H9 (cell line): Measurements from ENCODE around the gene MGMT. TPM values are rescaled to one million over a fixed set of nuclear protein-coding genes. Genes with fewer than 3 reads are reported as not detected.

Source experiments
- DNase-seq: peaks from one replicate; pipeline ENCODE4 v3.0.0-alpha.2; 2017
- H2AFZ ChIP-seq: one replicate; pipeline ENCODE4 v1.6.1; 2013; ENCODE audit warnings: mild to moderate bottlenecking, low read length, control low read depth, moderate library complexity
- H2AK5ac ChIP-seq: 2 replicates; pipeline ENCODE4 v1.6.1; 2013; ENCODE audit warnings: low read length, control low read depth, mixed read lengths; ENCODE audit not compliant: insufficient read length
- H2BK120ac ChIP-seq: one replicate; pipeline ENCODE4 v1.6.1; 2013; ENCODE audit warnings: low read depth, mild to moderate bottlenecking, low read length, control low read depth, inconsistent platforms; ENCODE audit not compliant: poor library complexity, severe bottlenecking
- H2BK12ac ChIP-seq: 2 replicates; pipeline ENCODE4 v1.6.1; 2013; ENCODE audit warnings: low read length, control low read depth, mixed read lengths, low read depth; ENCODE audit not compliant: insufficient read length
- H2BK15ac ChIP-seq: 2 replicates; pipeline ENCODE4 v1.6.1; 2013; ENCODE audit warnings: low read depth, low read length, control low read depth
- H2BK20ac ChIP-seq: one replicate; pipeline ENCODE4 v1.6.1; 2013; ENCODE audit warnings: low read depth, mild to moderate bottlenecking, low read length, control low read depth, inconsistent platforms; ENCODE audit not compliant: poor library complexity, severe bottlenecking
- H2BK5ac ChIP-seq: 2 replicates; pipeline ENCODE4 v1.6.1; 2013; ENCODE audit warnings: low read length, control low read depth, mixed read lengths; ENCODE audit not compliant: insufficient read length
- H3K14ac ChIP-seq: 2 replicates; pipeline ENCODE4 v1.6.1; 2013; ENCODE audit warnings: low read length, control low read depth; ENCODE audit not compliant: insufficient read depth
- H3K18ac ChIP-seq: 2 replicates; pipeline ENCODE4 v1.6.1; 2013; ENCODE audit warnings: low read depth, mild to moderate bottlenecking, mixed read lengths, low read length, control low read depth; ENCODE audit not compliant: insufficient read length
- H3K23ac ChIP-seq: 2 replicates; pipeline ENCODE4 v1.6.1; 2013; ENCODE audit warnings: low read length, control low read depth, mixed read lengths, low read depth; ENCODE audit not compliant: insufficient read length
- H3K23me2 ChIP-seq: 2 replicates; pipeline ENCODE4 v1.6.1; 2013; ENCODE audit warnings: low read depth, mild to moderate bottlenecking, mixed read lengths, low read length, control low read depth; ENCODE audit not compliant: insufficient read length, poor library complexity, severe bottlenecking
- H3K27ac ChIP-seq: 2 replicates; pipeline ENCODE4 v1.5.1; 2013; ENCODE audit warnings: low read length, control low read depth, mixed read lengths, low read depth; ENCODE audit not compliant: insufficient read length
- H3K27me3 ChIP-seq: 2 replicates; pipeline ENCODE4 v1.6.1; 2013; ENCODE audit warnings: low read length, control low read depth, inconsistent platforms; ENCODE audit not compliant: insufficient read depth
- H3K4ac ChIP-seq: 2 replicates; pipeline ENCODE4 v1.6.1; 2013; ENCODE audit warnings: low read depth, mild to moderate bottlenecking, control low read depth, inconsistent platforms, low read length, moderate library complexity
- H3K4me1 ChIP-seq: 2 replicates; pipeline ENCODE4 v1.6.1; 2013; ENCODE audit warnings: low read length, control low read depth, inconsistent platforms; ENCODE audit not compliant: insufficient read depth
- H3K4me2 ChIP-seq: 2 replicates; pipeline ENCODE4 v1.6.1; 2013; ENCODE audit warnings: low read length, control low read depth, mixed read lengths; ENCODE audit not compliant: insufficient read length, insufficient read depth
- H3K56ac ChIP-seq: 2 replicates; pipeline ENCODE4 v1.6.1; 2013; ENCODE audit warnings: low read depth, mild to moderate bottlenecking, mixed read lengths, low read length, control low read depth; ENCODE audit not compliant: insufficient read length
- H3K79me1 ChIP-seq: 2 replicates; pipeline ENCODE4 v1.6.1; 2013; ENCODE audit warnings: low read depth, mild to moderate bottlenecking, moderate library complexity, low read length, control low read depth, inconsistent platforms; ENCODE audit not compliant: insufficient read depth, poor library complexity, severe bottlenecking
- H3K79me2 ChIP-seq: 2 replicates; pipeline ENCODE4 v1.6.1; 2013; ENCODE audit warnings: low read length, control low read depth, inconsistent platforms; ENCODE audit not compliant: insufficient read depth
- H3K9ac ChIP-seq: 2 replicates; pipeline ENCODE4 v1.6.1; 2013; ENCODE audit warnings: low read length, control low read depth, mixed read lengths; ENCODE audit not compliant: insufficient read length; ENCODE audit errors: extremely low read depth
- H3K9me3 ChIP-seq: one replicate; pipeline ENCODE4 v1.6.1; 2013; ENCODE audit warnings: low read depth, low read length, inconsistent platforms; ENCODE audit not compliant: control insufficient read depth
- H3T11ph ChIP-seq: one replicate; pipeline ENCODE4 v1.6.1; 2013; ENCODE audit warnings: mild to moderate bottlenecking, low read length, control low read depth, inconsistent platforms
- H4K20me1 ChIP-seq: one replicate; pipeline ENCODE4 v1.6.1; 2013; ENCODE audit not compliant: control insufficient read depth, insufficient read length, insufficient read depth
- H4K5ac ChIP-seq: 2 replicates; pipeline ENCODE4 v1.6.1; 2013; ENCODE audit warnings: low read depth, mild to moderate bottlenecking, mixed read lengths, low read length, control low read depth; ENCODE audit not compliant: insufficient read length
- H4K8ac ChIP-seq: replicated peaks from 2 replicates; pipeline ENCODE4 v1.6.1; 2013; ENCODE audit warnings: low read length, control low read depth, mixed read lengths, low read depth; ENCODE audit not compliant: insufficient read length
- H4K91ac ChIP-seq: 2 replicates; pipeline ENCODE4 v1.6.1; 2013; ENCODE audit warnings: low read depth, mild to moderate bottlenecking, moderate library complexity, mixed read lengths, low read length, control low read depth; ENCODE audit not compliant: insufficient read length
- H3K27ac Mint-ChIP-seq, 3 experiments: 2 replicates in 2 of 3; 3 replicates in 1 of 3; pipeline ENCODE4 v1.8.0; 2020 to 2021; ENCODE audit warnings: mixed read lengths in 3 of 3, mild to moderate bottlenecking in 1 of 3, moderate library complexity in 1 of 3
- H3K27me3 Mint-ChIP-seq: 2 replicates; pipeline ENCODE4 v1.8.0; 2021; ENCODE audit warnings: low read depth, mild to moderate bottlenecking, moderate library complexity, mixed read lengths
- H3K36me3 Mint-ChIP-seq, 3 experiments: 2 replicates in 2 of 3; 3 replicates in 1 of 3; pipeline ENCODE4 v1.8.0; 2020 to 2021; ENCODE audit warnings: low read depth in 3 of 3, mixed read lengths in 3 of 3; ENCODE audit not compliant: insufficient read depth in 1 of 3
- H3K4me1 Mint-ChIP-seq, 2 experiments: 2 replicates each; pipeline ENCODE4 v1.8.0; 2020; ENCODE audit warnings: mixed read lengths in 2 of 2
- H3K4me3 Mint-ChIP-seq, 2 experiments: 2 replicates in 1 of 2; 3 replicates in 1 of 2; pipeline ENCODE4 v1.8.0; 2020 to 2021; ENCODE audit warnings: mild to moderate bottlenecking in 2 of 2, mixed read lengths in 2 of 2, moderate library complexity in 1 of 2
- H3K9me3 Mint-ChIP-seq, 2 experiments: 2 replicates in 1 of 2; 3 replicates in 1 of 2; pipeline ENCODE4 v1.8.0; 2020; ENCODE audit warnings: mild to moderate bottlenecking in 2 of 2, mixed read lengths in 2 of 2, moderate library complexity in 1 of 2
- CTCF ChIP-seq: fragments of 200-600 bp; sonication (generic); conservative IDR thresholded peaks from 3 replicates; pipeline ENCODE4 v1.8.0; 2021; ENCODE audit warnings: antibody characterized with exemption, mild to moderate bottlenecking
- WGBS: extraction: QIAGEN DNeasy Blood & Tissue Kit; methylation state at CpG from one replicate; pipeline ENCODE4 v1.1.7; 2013; ENCODE audit warnings: missing lambda C conversion rate, low lambda C conversion rate, mixed read lengths; ENCODE audit not compliant: insufficient read length; ENCODE audit errors: extremely low coverage; 5-methylcytosine and 5-hydroxymethylcytosine counted together
- total RNA-seq: library from RNA; stranded (reverse); gene quantifications from 2 replicates; pipeline ENCODE4 v1.2.1, GENCODE V29; 2021

The MGMT gene
- total RNA-seq, 1 experiment from 2014 or later = 18.4 TPM

- Histone ChIP-seq H4K5ac (no peak overlapping the region), H3K18ac (no peak overlapping the region), H2AK5ac (no peak overlapping the region), H4K8ac (no peak overlapping the region), H3T11ph (no peak overlapping the region), H3K23me2 (no peaks in the 10 kb centered on the region), H3K9ac (no peak overlapping the region), H3K14ac (no peak overlapping the region), H2BK20ac (no peak overlapping the region), H3K4ac (no peak overlapping the region), H3K27ac (no peak overlapping the region), H3K79me1 (no peaks in the 10 kb centered on the region), H3K23ac (no peak overlapping the region), H2BK15ac (no peak overlapping the region), H3K27me3 (no peaks in the 10 kb centered on the region), H2BK120ac (no peak overlapping the region), H3K79me2 (no peaks in the 10 kb centered on the region), H2AFZ (no peak overlapping the region), H2BK12ac (no peak overlapping the region), H3K4me2 (no peak overlapping the region), H4K20me1 (no peaks in the 10 kb centered on the region), H3K56ac (no peak overlapping the region), H2BK5ac (no peak overlapping the region), H4K91ac (no peak overlapping the region), H3K4me1 (no peaks in the 10 kb centered on the region; the same call in 1 of the 2 replicates), H3K9me3 (no peaks in the 10 kb centered on the region)
- Mint-ChIP-seq H3K9me3 (no peaks in the 10 kb centered on the region; a peak in 2 of 5 replicates), H3K4me3 (no peak overlapping the region), H3K4me1 (peaks cover 5 to 16% of the 10 kb centered on the region in 2 experiments; a peak in 2 of 4 replicates), H3K27ac (no peak overlapping the region), H3K27me3 (peaks cover 6% of the 10 kb centered on the region; the same call in 1 of the 2 replicates), H3K36me3 (peaks cover 4 to 9% (median 8%) of the 10 kb centered on the region in 3 experiments; a peak in 6 of 7 replicates)
- no peak for DNase-seq
- TF ChIP-seq CTCF = no peak
- WGBS = no CpG with 5 or more reads among the region's 11 CpGs
Observed at GRCh38 chr10:129470103-129470851, 3.2 kb downstream of the MGMT start.
